Pons (tissue), 1 donor: Measurements from ENCODE around the gene CCDC61.

Experiments used
- DNase-seq: peaks from one replicate; pipeline ENCODE4 v3.0.0-alpha.2; 2016; ENCODE audit warnings: low spot score

CCDC61 gene

GRCh38 chr19:46017095-46017429 lies 21.8 kb downstream of the CCDC61 start:
- DNase-seq: no peak

- no peak for DNase-seq
These were observed 22.8 kb downstream of the CCDC61 start for GRCh38 chr19:46017874-46018675.

- DNase-seq: no peak
These were observed 23.5 kb downstream of the CCDC61 start for GRCh38 chr19:46018729-46019251.

- no peak for DNase-seq
These were observed 24.0 kb downstream of the CCDC61 start for GRCh38 chr19:46019270-46019669.

GRCh38 chr19:46020819-46021125 lies 25.5 kb downstream of the CCDC61 start:
- DNase-seq: no peak

GRCh38 chr19:46021531-46022041 lies 26.3 kb downstream of the CCDC61 start:
- no peak for DNase-seq

GRCh38 chr19:46022061-46022430 lies 26.8 kb downstream of the CCDC61 start:
- no peak for DNase-seq

- no peak for DNase-seq
These were observed 27.4 kb downstream of the CCDC61 start, which contains the start of gene PGLYRP1 for GRCh38 chr19:46022431-46023310. Gene PGLYRP1 (minus strand): TSS chr19:46023053. CDS start chr19:46023021, 32 bp downstream.

- DNase-seq: no peak
These were observed 28.1 kb downstream of the CCDC61 start for GRCh38 chr19:46023311-46023779.

- DNase-seq: no peak
These were observed 30.6 kb downstream of the CCDC61 start for GRCh38 chr19:46025835-46026234.

GRCh38 chr19:46030812-46031550 lies 35.7 kb downstream of the CCDC61 start:
- DNase-seq: no peak

- DNase-seq: no peak
These were observed 36.7 kb downstream of the CCDC61 start for GRCh38 chr19:46031781-46032596.

GRCh38 chr19:46032597-46033025 lies 37.3 kb downstream of the CCDC61 start:
- no peak for DNase-seq

- DNase-seq: no peak
These were observed 38.1 kb downstream of the CCDC61 start for GRCh38 chr19:46033401-46033800.

- DNase-seq: no peak
These were observed 40.3 kb downstream of the CCDC61 start for GRCh38 chr19:46035546-46035945.

GRCh38 chr19:46035986-46036743 lies 40.9 kb downstream of the CCDC61 start:
- no peak for DNase-seq

GRCh38 chr19:46036744-46037128 lies 41.5 kb downstream of the CCDC61 start:
- no peak for DNase-seq

- no peak for DNase-seq
These were observed 44.9 kb downstream of the CCDC61 start for GRCh38 chr19:46040125-46040524.

- DNase-seq: no peak
These were observed 45.8 kb downstream of the CCDC61 start, which contains the start of gene IGFL4 for GRCh38 chr19:46040952-46041500. Gene IGFL4 (minus strand): TSS chr19:46041002. CDS start chr19:46040962, 40 bp downstream.
